Esophagus squamous epithelium (tissue), 5 donors: ENCODE measurements around the gene TRAF3IP1. TPM values are rescaled to one million over a fixed set of nuclear protein-coding genes. Genes with fewer than 3 reads are reported as not detected.

Source experiments
- DNase-seq: peaks from one replicate; lab custom pipeline; 2025; lab: John Stamatoyannopoulos, UW
- H3K27ac ChIP-seq, 4 donors: fragments of 200-600 bp; sonication (generic); one replicate each; pipeline ENCODE4 v1.5.1; 2016 to 2019; ENCODE audit warnings: mild to moderate bottlenecking in 1 of 4
- H3K27me3 ChIP-seq, 4 donors: fragments of 200-600 bp; sonication (generic); 1 replicate in 3 of 4; 2 replicates in 1 of 4; pipeline versions ENCODE4 v1.5.1 to v1.6.0; 2017 to 2021; ENCODE audit warnings: antibody characterized with exemption in 1 of 4
- H3K36me3 ChIP-seq, 3 donors: fragments of 200-600 bp; sonication (generic); one replicate each; pipeline ENCODE4 v1.5.1; 2016 to 2019
- H3K4me1 ChIP-seq, 3 donors: fragments of 200-600 bp; sonication (generic); one replicate each; pipeline ENCODE4 v1.5.1; 2017 to 2019
- H3K4me3 ChIP-seq, 4 donors: fragments of 200-600 bp; sonication (generic); 1 replicate in 3 of 4; 2 replicates in 1 of 4; pipeline ENCODE4 v1.5.1; 2016 to 2019; ENCODE audit warnings: mild to moderate bottlenecking in 2 of 4, moderate library complexity in 1 of 4
- H3K9me3 ChIP-seq, 3 donors: fragments of 200-600 bp; sonication (generic); one replicate each; pipeline ENCODE4 v1.5.1; 2016 to 2019
- POLR2A ChIP-seq, 4 donors: fragments of 450-650 bp; IDR thresholded peaks; one replicate each; pipeline ENCODE4 v1.6.1; 2017; ENCODE audit warnings: antibody characterized with exemption in 4 of 4, mild to moderate bottlenecking in 4 of 4, moderate library complexity in 3 of 4
- WGBS, 2 donors: methylation state at CpG; one replicate each; pipeline ENCODE4 v1.1.5; 2018; 5-methylcytosine and 5-hydroxymethylcytosine counted together
- intact Hi-C: fragments of 100-400 bp; cut with DNase I; formaldehyde crosslinking; loops from one replicate; pipeline ENCODE4 v1.15.0; 2022
- total RNA-seq, 4 donors: library from RNA; depleted of rRNA; stranded (reverse); fragments of >200 nt; gene quantifications; one replicate each; pipeline ENCODE4 v1.1.0, GENCODE V29; 2016
- TF ChIP-seq, protein P1 (sequence below), 6 experiments: fragments of 450-650 bp in 4 of 6; fragments of 200-600 bp in 2 of 6; sonication (generic) in 2 of 6; IDR thresholded peaks; one replicate each; pipeline ENCODE4 v1.5.1; 2016 to 2019; ENCODE audit warnings: antibody characterized with exemption in 6 of 6, mild to moderate bottlenecking in 4 of 6, moderate library complexity in 4 of 6
- donor health status: DM: yes; HTN: yes; CAD: no.

The TRAF3IP1 gene
- total RNA-seq, 4 donors from 2014 or later, result 5.4 to 13.5 (median 9.8) TPM

DNA sequence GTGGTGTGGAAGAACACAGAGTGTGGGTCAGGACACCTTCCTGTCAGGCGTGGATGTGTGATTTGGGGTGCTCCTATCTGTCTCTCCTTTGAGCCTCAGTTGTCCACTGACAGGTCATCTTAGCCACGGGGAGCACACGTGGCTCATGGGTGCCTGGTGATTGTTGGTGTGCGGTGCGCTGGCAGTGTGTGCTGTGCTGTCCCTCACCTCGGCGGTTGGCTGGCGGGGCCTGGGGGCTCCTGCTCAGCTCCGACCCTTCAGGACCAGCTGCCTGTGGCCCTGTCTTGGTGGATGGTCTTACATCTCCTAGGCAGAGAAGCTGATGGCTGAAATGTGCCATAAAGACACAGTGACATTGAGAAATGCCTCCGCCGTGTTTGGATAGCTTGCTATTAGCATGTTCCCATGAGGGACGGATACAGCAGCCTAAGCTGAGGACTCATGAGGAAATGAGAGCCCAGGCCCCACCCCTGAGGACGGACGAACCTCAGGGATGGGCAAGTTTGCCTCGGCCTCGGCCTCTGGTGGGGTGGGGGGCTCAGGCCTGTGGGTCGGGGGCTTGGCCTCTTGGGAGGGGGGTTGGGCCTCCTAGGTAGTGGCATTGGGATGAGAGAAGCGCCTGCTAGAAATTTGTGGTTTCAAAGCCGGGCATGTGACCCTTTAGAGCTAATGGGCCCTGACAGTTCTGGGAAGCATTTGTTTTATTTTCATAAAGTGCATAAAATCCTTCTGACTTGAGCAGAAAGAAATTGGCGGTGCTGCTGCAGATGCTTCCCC, 86.1 kb downstream of the TRAF3IP1 start:
- TF ChIP-seq POLR2A (IDR thresholded peaks at IDR 0.05), result no peak
- TF ChIP-seq, protein P1, sequence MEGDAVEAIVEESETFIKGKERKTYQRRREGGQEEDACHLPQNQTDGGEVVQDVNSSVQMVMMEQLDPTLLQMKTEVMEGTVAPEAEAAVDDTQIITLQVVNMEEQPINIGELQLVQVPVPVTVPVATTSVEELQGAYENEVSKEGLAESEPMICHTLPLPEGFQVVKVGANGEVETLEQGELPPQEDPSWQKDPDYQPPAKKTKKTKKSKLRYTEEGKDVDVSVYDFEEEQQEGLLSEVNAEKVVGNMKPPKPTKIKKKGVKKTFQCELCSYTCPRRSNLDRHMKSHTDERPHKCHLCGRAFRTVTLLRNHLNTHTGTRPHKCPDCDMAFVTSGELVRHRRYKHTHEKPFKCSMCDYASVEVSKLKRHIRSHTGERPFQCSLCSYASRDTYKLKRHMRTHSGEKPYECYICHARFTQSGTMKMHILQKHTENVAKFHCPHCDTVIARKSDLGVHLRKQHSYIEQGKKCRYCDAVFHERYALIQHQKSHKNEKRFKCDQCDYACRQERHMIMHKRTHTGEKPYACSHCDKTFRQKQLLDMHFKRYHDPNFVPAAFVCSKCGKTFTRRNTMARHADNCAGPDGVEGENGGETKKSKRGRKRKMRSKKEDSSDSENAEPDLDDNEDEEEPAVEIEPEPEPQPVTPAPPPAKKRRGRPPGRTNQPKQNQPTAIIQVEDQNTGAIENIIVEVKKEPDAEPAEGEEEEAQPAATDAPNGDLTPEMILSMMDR (IDR thresholded peaks at IDR 0.05), result no peak
- 73 to 93% methylated on average over 6 to 12 of the region's 20 CpGs for WGBS, 2 donors
- intact Hi-C loops, result no loop called here

DNA sequence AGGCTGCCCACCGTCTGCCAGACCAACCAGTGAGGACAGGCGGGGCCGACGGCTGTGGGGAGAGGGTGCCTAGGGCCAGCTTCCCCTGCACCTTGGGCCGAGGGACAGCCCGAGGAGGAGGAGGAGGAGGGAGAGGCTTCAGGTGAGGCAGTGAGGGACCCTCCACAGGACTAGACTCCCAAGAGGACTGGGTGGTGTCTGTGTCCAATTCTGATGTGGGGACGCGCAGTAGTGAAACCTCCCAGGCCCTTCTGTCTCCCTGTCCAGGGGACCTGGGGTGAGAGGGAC, 86.6 kb downstream of the TRAF3IP1 start:
- no peak for TF ChIP-seq POLR2A (IDR thresholded peaks at IDR 0.05)
- Histone ChIP-seq H3K4me1 (no peaks in the 10 kb centered on the region), H3K9me3 (no peaks in the 10 kb centered on the region), H3K27me3 (no peaks in the 10 kb centered on the region), H3K36me3 (no peaks in the 10 kb centered on the region), H3K4me3 (no peak overlapping the region), H3K27ac (no peak overlapping the region)
- no peak for DNase-seq
- WGBS, 2 donors, result 82 to 93% methylated on average over 3 to 7 of the region's 8 CpGs
- intact Hi-C loops, result no loop called here

More for the DNA sequence above, 86.1 kb downstream of the TRAF3IP1 start:
- Histone ChIP-seq H3K4me1 (peaks cover 0 to 4% (median 0%) of the 10 kb centered on the region in 3 donors), H3K4me3 (no peak overlapping the region), H3K9me3 (no peaks in the 10 kb centered on the region), H3K27ac (no peak overlapping the region), H3K27me3 (no peaks in the 10 kb centered on the region), H3K36me3 (peaks cover 0 to 5% (median 0%) of the 10 kb centered on the region in 3 donors)
- no peak for DNase-seq

DNA sequence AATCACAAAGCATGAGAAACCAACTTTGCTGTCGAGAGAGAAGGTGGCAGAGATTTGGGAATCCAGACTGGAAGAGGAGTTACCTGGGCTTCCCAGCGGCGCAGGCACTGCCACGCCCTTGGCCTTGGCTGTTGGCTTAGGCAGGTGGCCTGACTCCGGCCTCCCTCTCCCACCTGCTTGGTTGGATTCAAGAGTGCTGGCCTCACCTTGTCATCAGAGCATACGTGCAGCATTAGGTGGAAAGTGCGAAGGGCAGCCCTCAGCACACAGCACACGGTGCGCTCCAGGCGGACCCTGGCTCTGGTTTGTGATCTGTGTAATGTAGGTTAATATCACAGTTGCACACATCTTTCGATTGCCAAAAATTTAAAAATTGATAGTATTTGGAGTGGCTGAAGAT, 87.2 kb downstream of the TRAF3IP1 start:
- no peak for DNase-seq
- 83 to 91% methylated on average over 9 to 11 of the region's 11 CpGs for WGBS, 2 donors
- intact Hi-C loops, result no loop called here
- Histone ChIP-seq H3K36me3 (no peaks in the 10 kb centered on the region), H3K27me3 (no peaks in the 10 kb centered on the region), H3K27ac (no peak overlapping the region), H3K4me1 (no peaks in the 10 kb centered on the region), H3K4me3 (no peak overlapping the region), H3K9me3 (no peaks in the 10 kb centered on the region)
- TF ChIP-seq, protein P1 (IDR thresholded peaks at IDR 0.05), result no peak
- TF ChIP-seq POLR2A (IDR thresholded peaks at IDR 0.05), result no peak

DNA sequence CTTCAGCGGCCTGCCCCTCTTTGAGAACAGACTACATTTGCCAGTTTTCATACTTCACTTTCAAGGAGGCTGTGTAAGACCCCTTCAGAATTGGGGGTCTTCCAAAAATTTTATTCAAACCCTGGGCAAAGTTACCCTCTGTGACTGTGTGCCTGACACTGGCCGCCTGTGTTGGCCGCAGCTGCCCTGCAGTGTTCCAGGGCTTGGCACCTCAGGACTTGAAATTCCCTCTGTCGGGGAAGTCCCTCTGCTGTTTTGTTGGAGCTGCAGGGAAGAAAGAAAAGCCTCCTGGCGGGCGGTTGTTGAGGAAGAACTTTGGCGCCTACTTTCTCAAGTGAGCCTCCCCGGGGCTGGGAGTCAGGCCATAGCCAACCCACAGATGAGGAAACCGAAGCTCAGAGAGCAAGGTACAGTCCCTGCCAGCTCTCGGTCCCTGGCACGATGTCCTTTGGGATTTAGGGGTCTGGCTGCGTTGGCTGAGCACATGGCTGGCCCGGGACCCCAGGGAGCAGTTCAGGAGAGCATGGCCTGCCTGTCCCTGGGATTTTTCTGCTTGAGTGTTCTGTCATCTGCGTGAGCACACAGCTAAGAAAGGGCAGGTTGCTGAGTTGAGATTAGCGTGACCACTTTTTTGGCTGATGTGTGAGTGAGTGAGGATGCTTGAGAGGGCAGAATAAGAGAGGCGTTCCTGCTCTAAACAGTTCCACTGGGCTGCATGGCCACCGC, 88.5 kb downstream of the TRAF3IP1 start:
- WGBS, 2 donors, result 76 to 84% methylated on average over 3 to 11 of the region's 17 CpGs
- no peaks in the 10 kb centered on the region for H3K27me3 ChIP-seq
- H3K9me3 ChIP-seq, result no peaks in the 10 kb centered on the region
- no peak overlapping the region for H3K27ac ChIP-seq
- intact Hi-C loops, result no loop called here
- H3K36me3 ChIP-seq, result no peaks in the 10 kb centered on the region
- DNase-seq, result no peak
- TF ChIP-seq, protein P1 (IDR thresholded peaks at IDR 0.05), result no peak
- no peak for TF ChIP-seq POLR2A (IDR thresholded peaks at IDR 0.05)
- H3K4me1 ChIP-seq, result no peaks in the 10 kb centered on the region
- H3K4me3 ChIP-seq, result no peak overlapping the region

DNA sequence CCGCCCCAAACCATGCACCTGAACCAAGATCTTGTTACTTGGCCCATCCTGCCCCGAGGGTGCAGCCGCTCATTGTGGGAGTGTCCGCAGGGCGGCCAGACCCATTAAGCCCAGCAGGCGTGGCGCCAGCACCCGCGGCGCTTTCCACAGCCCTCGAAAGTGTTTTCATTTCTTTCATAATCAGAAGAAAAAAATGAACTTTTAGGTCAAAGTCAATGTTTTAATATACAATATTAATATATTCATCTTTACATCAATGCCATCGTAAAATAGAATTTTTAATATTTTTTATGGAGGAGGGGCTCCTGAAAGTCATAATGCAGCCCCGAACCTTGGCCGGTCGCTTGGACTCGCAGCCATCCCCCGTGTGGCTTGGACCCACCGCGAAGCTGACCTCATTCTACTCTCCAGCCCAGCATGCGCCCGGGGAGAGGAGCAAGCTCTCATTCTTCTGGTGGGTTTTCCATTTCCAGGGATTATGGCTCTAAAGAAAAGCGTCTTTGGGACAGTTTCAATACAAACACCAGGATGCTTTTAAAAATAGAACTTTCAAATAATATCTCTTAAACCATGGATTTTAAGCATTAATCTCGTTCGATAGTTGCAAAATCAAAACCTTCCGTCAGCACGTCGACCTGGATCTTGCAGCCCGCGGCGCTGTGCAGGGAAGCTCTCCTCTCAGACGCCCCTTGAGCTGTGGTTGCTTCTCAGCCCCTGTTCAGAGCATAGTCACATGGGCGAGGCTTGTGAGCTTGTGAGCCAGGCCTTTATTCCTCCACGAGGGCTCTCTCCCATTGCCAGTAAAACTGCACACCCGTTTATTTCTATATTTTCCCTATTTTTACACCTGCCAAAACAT, 89.3 kb downstream of the TRAF3IP1 start:
- Histone ChIP-seq H3K36me3 (no peaks in the 10 kb centered on the region), H3K4me3 (no peak overlapping the region), H3K9me3 (no peaks in the 10 kb centered on the region), H3K4me1 (no peaks in the 10 kb centered on the region), H3K27me3 (no peaks in the 10 kb centered on the region), H3K27ac (no peak overlapping the region)
- intact Hi-C loops, result no loop called here
- 88 to 92% methylated on average over 33 to 34 of the region's 34 CpGs for WGBS, 2 donors
- DNase-seq, result no peak
- no peak for TF ChIP-seq POLR2A (IDR thresholded peaks at IDR 0.05)
- TF ChIP-seq, protein P1 (IDR thresholded peaks at IDR 0.05), result no peak
